Brain microvascular endothelial cell (primary cell): ENCODE results near the gene SNX32.

Experiments
- DNase-seq: peaks from one replicate; pipeline ENCODE4 v3.0.0-alpha.2; 2020
- H3K27ac ChIP-seq: fragments of 250-450 bp; sonication (Bioruptor Pico); 2 replicates; pipeline ENCODE4 v1.5.1; 2020; ENCODE audit warnings: mild to moderate bottlenecking, moderate library complexity
- H3K27me3 ChIP-seq: fragments of 250-450 bp; sonication (Bioruptor Pico); replicated peaks from 2 replicates; pipeline ENCODE4 v1.5.1; 2020; ENCODE audit warnings: mild to moderate bottlenecking
- H3K36me3 ChIP-seq: fragments of 250-450 bp; sonication (Bioruptor Pico); replicated peaks from 2 replicates; pipeline ENCODE4 v1.5.1; 2020; ENCODE audit warnings: mild to moderate bottlenecking
- H3K4me3 ChIP-seq: 2 replicates; pipeline ENCODE4 v1.5.1; 2011; ENCODE audit warnings: low read depth, mild to moderate bottlenecking, control low read depth, low read length, moderate library complexity
- in situ Hi-C: cut with HindIII; loops from 2 replicates; pipeline ENCODE4 v1.10.0; 2017; ENCODE audit warnings: low sequenced_read_pairs, low pct_ligation_motif_present
- TF ChIP-seq, protein P1 (sequence below): IDR thresholded peaks from 2 replicates; pipeline ENCODE4 v1.5.1; 2011; ENCODE audit warnings: low read depth, mild to moderate bottlenecking, moderate library complexity, low read length, control low read depth, inconsistent platforms; ENCODE audit errors: missing control alignments

The SNX32 gene

DNA sequence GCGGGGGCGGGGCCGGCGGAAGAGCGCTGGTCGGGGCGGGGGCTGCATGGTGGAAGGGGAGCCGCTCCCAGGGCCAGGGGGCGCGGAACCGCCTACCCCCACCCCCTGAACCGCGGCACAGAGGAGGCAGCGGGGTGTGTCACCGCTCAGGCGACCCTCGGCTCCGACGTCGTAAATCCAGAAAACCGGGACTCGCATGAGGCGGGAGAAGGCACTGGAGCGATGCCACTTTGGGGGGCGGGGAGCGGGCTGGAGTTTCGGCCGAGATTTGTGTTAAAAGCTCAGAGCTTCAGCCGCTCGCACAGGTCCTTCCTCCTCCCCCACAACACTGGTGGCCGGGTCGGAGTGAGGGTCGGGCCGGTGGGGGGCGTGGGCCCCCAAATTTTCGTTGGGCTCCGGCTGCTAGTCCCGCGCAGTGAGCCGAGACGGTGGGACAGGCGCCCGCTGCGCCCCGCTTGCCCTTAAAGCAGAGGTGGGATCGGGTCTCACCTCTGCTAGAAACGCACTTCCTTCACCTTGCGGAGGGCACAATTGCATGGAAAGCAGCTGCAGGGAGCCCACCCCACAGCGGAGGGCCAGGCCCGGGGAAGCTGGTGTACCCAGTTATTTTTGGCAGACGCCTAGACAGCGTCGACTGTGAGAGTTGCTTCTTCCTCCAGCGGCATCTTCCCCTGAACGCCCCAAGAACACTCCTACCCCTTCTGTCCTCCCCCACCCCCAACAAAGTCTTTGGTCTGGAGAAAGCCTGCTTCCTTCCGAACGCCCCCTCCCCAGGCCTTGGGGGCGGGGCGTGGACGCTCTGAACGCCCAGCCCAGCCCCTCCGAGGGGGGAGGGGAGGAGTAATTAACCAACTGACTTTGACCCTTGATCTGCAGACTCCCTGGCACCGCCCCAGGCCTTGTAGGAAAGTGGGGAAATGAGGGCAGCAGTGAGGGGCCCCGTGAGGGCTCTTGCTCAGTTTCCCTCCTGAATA is 45.8 kb upstream of the SNX32 start:
- Histone ChIP-seq H3K27me3 (peaks cover 38% of the 10 kb centered on the region), H3K4me3 (no peak overlapping the region), H3K36me3 (no peaks in the 10 kb centered on the region), H3K27ac (no peak overlapping the region)
- no peak for DNase-seq
- TF ChIP-seq, protein P1, sequence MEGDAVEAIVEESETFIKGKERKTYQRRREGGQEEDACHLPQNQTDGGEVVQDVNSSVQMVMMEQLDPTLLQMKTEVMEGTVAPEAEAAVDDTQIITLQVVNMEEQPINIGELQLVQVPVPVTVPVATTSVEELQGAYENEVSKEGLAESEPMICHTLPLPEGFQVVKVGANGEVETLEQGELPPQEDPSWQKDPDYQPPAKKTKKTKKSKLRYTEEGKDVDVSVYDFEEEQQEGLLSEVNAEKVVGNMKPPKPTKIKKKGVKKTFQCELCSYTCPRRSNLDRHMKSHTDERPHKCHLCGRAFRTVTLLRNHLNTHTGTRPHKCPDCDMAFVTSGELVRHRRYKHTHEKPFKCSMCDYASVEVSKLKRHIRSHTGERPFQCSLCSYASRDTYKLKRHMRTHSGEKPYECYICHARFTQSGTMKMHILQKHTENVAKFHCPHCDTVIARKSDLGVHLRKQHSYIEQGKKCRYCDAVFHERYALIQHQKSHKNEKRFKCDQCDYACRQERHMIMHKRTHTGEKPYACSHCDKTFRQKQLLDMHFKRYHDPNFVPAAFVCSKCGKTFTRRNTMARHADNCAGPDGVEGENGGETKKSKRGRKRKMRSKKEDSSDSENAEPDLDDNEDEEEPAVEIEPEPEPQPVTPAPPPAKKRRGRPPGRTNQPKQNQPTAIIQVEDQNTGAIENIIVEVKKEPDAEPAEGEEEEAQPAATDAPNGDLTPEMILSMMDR, result no peak
- in situ Hi-C loops, result no loop called here

DNA sequence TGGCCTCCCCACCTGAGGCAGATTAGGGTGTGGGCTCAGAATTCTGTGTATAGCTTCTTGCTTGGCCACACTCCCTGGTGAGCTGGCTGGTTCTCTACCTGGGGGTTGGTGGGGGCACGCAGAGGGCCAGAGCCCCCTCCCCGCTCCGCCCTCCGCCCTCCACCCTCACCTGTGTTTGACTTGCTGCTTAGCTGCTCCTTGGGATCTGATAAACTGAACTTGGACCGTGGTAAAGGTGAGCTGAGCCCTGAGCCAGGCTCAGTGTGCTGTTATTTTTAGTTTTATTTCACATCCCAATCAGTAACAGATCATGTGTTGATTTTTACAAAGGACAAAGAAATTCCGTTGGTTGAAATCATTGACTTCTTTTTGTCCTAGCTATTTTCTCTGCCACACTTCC is 44.9 kb upstream of the SNX32 start:
- DNase-seq, result no peak
- Histone ChIP-seq H3K27me3 (peaks cover 38% of the 10 kb centered on the region), H3K27ac (no peak overlapping the region), H3K4me3 (no peak overlapping the region), H3K36me3 (no peaks in the 10 kb centered on the region)
- in situ Hi-C loops, result no loop called here
- TF ChIP-seq, protein P1, result no peak

DNA sequence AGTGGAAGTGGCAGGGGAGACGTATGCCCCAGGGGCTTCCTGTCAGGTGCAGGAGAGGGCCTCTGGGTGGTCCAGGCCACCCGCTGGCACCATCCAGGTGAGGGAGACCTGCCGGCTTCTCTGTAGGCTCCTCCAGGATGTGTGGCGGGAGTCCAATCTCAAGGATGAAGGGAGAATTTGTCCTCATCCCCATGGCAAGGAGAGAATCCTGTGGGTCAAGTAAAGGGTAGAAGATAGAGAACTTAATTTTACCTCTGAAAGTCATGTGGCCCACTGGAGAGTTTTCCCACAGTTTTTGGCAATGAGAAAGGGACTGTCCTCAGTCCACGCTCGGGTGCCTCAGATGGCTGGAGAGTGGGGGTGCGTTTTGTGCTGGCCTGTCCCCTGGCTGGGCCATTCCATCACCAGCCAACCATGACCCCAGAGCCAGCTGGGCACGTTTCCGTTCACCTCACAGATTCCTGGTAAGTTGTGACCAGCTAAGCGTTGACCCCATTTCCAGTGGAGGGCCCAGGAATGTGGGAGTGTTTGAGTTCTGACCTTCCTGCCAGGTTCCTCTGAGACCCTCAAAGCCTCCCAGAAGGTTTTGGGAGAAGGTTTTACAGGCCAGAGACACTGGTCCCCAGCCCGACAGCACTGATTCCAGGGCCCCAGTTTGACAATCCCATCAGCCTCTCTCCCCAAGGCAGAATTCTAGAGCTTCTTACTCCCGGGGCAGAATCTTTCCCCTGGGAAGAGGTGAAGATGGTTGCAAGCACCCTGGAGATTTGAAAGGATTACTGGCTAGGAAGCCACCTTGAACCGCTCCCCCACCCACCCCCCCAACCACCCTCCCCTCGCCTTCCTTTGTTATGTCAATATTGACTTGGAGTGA is 44.3 kb upstream of the SNX32 start:
- H3K4me3 ChIP-seq, result no peak overlapping the region
- no peaks in the 10 kb centered on the region for H3K36me3 ChIP-seq
- no peak overlapping the region for H3K27ac ChIP-seq
- in situ Hi-C loops, result no loop called here
- DNase-seq, result no peak
- H3K27me3 ChIP-seq, result peaks cover 38% of the 10 kb centered on the region
- TF ChIP-seq, protein P1, result no peak

- in situ Hi-C loops, result no loop called here
Observed at GRCh38 chr11:65790104-65790901, 43.5 kb upstream of the SNX32 start.

More at GRCh38 chr11:65790104-65790901, 43.5 kb upstream of the SNX32 start:
- peaks cover 38% of the 10 kb centered on the region for H3K27me3 ChIP-seq
- H3K27ac ChIP-seq, result no peak overlapping the region
- TF ChIP-seq, protein P1, result no peak
- DNase-seq, result no peak
- no peak overlapping the region for H3K4me3 ChIP-seq
- no peaks in the 10 kb centered on the region for H3K36me3 ChIP-seq
